PFSK-1 (cell line): ENCODE results near the gene CSF1.

Source experiments
- FOXP2 ChIP-seq: optimal IDR thresholded peaks from 2 replicates; pipeline ENCODE3; 2011; ENCODE audit warnings: borderline replicate concordance, control low read depth, inconsistent platforms; ENCODE audit not compliant: insufficient read depth; ENCODE audit errors: extremely low read length, extremely low read depth
- POLR2AphosphoS5 ChIP-seq: IDR thresholded peaks from 2 replicates; pipeline ENCODE4 v1.6.1; 2012; ENCODE audit warnings: low read depth, mild to moderate bottlenecking, control low read depth, low read length, moderate library complexity
- REST ChIP-seq, 2 experiments: IDR thresholded peaks; 2 replicates each; pipeline versions ENCODE4 v1.6.1 to v1.8.0; 2011 to 2012; ENCODE audit warnings: low read depth in 2 of 2, low read length in 2 of 2, control low read depth in 1 of 2, inconsistent platforms in 1 of 2, mild to moderate bottlenecking in 1 of 2, moderate library complexity in 1 of 2; ENCODE audit not compliant: insufficient read depth in 1 of 2
- SIN3A ChIP-seq: IDR thresholded peaks from 2 replicates; pipeline ENCODE4 v1.6.1; 2012; ENCODE audit warnings: mild to moderate bottlenecking, low read length, moderate library complexity, borderline replicate concordance; ENCODE audit not compliant: insufficient read depth
- TAF1 ChIP-seq: IDR thresholded peaks from 2 replicates; pipeline ENCODE4 v1.6.1; 2012; ENCODE audit warnings: low read length, control low read depth, borderline replicate concordance; ENCODE audit not compliant: insufficient read depth

The CSF1 gene

GRCh38 chr1:109963864-109964263 is 53.2 kb downstream of the CSF1 start:
- no peak for TF ChIP-seq POLR2AphosphoS5
- no peak for TF ChIP-seq REST (IDR thresholded peaks at IDR 0.05; ENCODE audit: insufficient read depth in 1 of 2, low read depth in 2 of 2, low read length in 2 of 2)
- TF ChIP-seq SIN3A: no peak
- no peak for TF ChIP-seq FOXP2
- no peak for TF ChIP-seq TAF1

GRCh38 chr1:109969146-109969829 is 58.6 kb downstream of the CSF1 start:
- TF ChIP-seq TAF1: no peak
- no peak for TF ChIP-seq FOXP2
- no peak for TF ChIP-seq SIN3A
- TF ChIP-seq REST (IDR thresholded peaks at IDR 0.05; ENCODE audit: insufficient read depth in 1 of 2, low read depth in 2 of 2, low read length in 2 of 2): no peak
- no peak for TF ChIP-seq POLR2AphosphoS5

GRCh38 chr1:109969907-109970306 is 59.3 kb downstream of the CSF1 start:
- TF ChIP-seq POLR2AphosphoS5 (no peak), TAF1 (no peak), REST (IDR thresholded peaks at IDR 0.05; ENCODE audit: insufficient read depth in 1 of 2, low read depth in 2 of 2, low read length in 2 of 2) (no peak), SIN3A (no peak), FOXP2 (no peak)

GRCh38 chr1:109971559-109971958 is 60.9 kb downstream of the CSF1 start:
- no peak for TF ChIP-seq REST (IDR thresholded peaks at IDR 0.05; ENCODE audit: insufficient read depth in 1 of 2, low read depth in 2 of 2, low read length in 2 of 2)
- TF ChIP-seq FOXP2: no peak
- TF ChIP-seq SIN3A: no peak
- no peak for TF ChIP-seq TAF1
- TF ChIP-seq POLR2AphosphoS5: no peak

- no peak for TF ChIP-seq SIN3A
- no peak for TF ChIP-seq TAF1
Observed at GRCh38 chr1:109974191-109974590, 63.5 kb downstream of the CSF1 start.
